ENCODE results near the gene ZNF211. TPM values are rescaled to one million over a fixed set of nuclear protein-coding genes. Genes with fewer than 3 reads are reported as not detected.

ZNF211 gene
- polyA plus RNA-seq (2014; cell fraction: cytosol; rRNA removed) = 7.3 and 10.3 TPM in 2 replicates
- 10.1 and 12.9 TPM in 2 replicates for polyA plus RNA-seq (2014; cell fraction: nucleus; rRNA removed)

GRCh38 chr19:57632987-57633831 lies at the start of gene ZNF211:
ZNF211 (plus strand) TSS chr19:57633168; CDS start chr19:57633347, 179 bp downstream.
- peak; percentile 88 for DNase-seq (ENCODE audit: low spot score)

GRCh38 chr19:57583521-57584416 lies 49.2 kb upstream of the ZNF211 start, which contains the start of gene ZIK1:
ZIK1 (plus strand) TSS chr19:57584145; CDS start chr19:57584357, 212 bp downstream.
- peak; percentile 92 for DNase-seq (ENCODE audit: low spot score)

- no peak for DNase-seq (ENCODE audit: low spot score)
These were observed 45.4 kb upstream of the ZNF211 start for GRCh38 chr19:57587529-57587928.

DNA sequence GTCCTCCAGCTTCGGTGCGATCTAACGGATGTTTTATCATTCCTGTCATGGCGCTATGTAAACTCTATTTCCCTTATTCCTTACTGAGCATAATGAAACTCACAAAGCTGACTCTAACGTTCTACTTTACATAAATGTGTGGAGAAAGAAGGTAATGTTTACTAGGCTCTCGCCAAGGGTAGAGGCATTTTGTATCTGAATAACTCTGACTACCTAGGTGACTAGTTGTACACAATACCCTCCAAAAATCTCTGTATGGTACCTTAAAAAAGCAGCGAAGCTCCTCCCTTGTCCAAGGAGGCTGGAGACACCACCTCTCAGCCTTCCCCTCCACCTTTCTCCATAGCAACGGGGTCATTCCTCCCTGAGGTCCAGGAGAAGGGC lies 33.6 kb upstream of the ZNF211 start:
- DNase-seq (ENCODE audit: low spot score) = no peak

GRCh38 chr19:57599761-57600383 lies 33.1 kb upstream of the ZNF211 start, which contains the start of gene ZNF530:
ZNF530 (plus strand) TSS chr19:57599885; CDS start chr19:57604346, 4,461 bp downstream.
- peak; percentile 87 for DNase-seq (ENCODE audit: low spot score)

- no peak for DNase-seq (ENCODE audit: low spot score)
These were observed 26.0 kb upstream of the ZNF211 start for GRCh38 chr19:57606931-57607330.

DNA sequence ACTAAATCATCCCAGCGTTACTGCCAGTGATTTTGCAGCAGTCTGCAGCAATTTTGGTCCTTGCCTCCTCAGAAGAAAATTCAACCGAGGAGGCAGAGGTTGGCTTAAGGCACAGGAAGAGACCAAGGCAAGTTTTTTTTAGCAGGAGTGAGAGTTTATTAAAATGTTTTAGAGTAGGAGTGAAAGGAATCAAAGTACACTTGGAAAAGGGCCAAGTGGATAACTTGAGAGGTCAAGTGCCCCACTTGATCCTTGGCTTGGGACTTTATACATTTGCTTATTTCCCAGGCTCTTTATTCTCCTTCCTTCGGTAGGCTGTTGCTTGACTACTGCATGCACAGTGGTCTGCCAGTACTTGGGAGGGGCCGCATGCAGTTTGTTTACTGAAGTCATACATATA lies 21.9 kb upstream of the ZNF211 start:
- no peak for DNase-seq (ENCODE audit: low spot score)

DNA sequence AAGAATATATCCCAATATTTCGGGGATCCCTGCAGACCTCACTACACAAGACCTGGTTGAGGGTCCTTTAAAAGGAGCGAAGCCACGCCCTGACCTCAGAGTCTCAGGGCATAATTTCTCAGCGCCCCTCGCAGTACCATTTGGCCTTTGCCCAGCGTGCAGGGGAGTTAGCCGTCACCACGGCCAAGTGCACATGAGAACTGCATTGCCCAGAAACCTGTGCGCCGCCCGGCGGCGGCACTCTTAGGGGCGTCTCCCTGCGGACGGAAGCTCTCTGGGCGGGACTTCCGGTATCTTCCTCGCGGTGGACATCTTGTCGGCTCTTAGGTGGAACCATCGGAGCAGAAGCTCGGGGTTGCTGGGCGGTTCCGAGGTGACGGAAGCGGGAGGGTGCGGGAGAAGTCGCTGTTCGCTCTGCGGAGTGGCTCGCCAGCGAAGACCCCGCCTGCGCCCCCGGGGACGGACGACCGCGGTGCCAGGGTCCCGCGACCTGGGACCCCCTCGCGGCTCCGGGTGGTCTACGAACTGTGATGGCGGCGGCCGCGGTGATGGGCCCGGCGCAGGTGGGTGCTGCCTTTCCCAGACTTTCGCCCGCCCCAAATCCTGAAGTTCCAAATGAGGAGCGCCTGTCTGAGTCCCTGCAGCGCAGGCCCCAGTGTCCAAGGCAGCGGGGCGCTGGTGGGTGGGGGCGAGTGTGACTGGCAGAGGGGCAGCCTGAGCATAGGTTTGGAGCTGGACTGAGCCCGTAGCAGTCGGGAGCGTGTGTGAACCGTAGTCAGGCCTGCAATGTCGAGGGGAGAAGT lies 18.8 kb upstream of the ZNF211 start, which contains the start of gene ZNF134:
TSS of gene ZNF134 (plus strand) at position 302 of the 803 bp plus-strand sequence. CDS start 5,227 bp downstream, outside the sequence.
- DNase-seq (ENCODE audit: low spot score) = peak; percentile 84

DNA sequence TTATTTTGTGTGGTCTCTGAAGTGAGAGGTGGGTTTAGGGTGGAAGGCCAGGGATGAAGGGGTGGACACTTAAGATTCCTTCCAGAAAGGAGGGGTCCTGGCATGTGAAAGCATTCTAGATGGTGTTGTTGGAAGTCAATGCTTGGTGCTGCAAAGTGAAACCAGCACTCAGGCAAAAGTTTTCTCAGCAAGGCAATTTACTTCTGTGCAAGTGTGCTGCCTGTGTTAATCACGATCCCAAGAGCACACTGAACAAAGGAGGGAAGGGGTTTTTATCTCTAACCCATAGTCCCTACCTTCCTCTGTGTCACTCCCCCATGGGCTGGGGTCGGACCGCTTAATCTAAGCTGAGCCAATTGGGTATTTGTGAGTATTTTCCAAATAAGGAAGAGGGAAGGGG lies 17.6 kb upstream of the ZNF211 start:
- DNase-seq (ENCODE audit: low spot score) = no peak

GRCh38 chr19:57620673-57621348 lies 12.2 kb upstream of the ZNF211 start:
- DNase-seq (ENCODE audit: low spot score) = no peak

DNA sequence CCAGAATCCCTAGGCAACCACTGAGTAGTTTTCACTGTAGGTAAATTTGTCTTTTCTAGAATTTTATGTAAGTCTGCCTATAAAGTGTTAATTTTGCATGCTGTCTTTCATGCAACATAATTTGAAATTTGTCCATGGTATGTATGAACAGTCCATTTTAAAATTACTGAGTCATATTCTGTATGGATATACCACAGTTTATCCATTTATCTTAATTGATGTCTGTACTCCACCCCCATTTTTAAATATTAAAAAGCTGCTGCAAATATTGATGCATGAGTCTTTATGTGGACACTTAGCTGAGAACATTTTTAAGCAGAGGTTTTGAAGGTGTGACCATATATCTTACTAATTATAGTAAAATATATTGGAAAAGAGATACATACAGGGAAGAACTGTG lies 9.9 kb upstream of the ZNF211 start:
- no peak for DNase-seq (ENCODE audit: low spot score)

DNA sequence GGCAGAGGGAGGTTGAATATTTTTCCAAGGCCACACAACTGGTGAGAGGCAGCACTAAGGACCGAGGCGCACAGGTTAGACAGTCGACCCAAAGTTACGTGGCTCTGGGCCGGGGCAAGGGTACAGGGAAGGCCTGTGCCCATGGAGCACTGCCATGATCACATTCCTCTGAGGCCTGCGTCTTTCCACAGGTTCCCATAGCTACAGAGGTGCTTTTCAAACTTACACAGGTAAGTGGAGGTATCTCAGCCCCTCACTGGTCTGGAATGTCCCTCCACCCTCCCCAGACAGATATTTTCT lies 814 bp downstream of the ZNF211 start:
- no peak for DNase-seq (ENCODE audit: low spot score)

- no peak for DNase-seq (ENCODE audit: low spot score)
These were observed 4.4 kb downstream of the ZNF211 start for GRCh38 chr19:57637379-57637778.

DNA sequence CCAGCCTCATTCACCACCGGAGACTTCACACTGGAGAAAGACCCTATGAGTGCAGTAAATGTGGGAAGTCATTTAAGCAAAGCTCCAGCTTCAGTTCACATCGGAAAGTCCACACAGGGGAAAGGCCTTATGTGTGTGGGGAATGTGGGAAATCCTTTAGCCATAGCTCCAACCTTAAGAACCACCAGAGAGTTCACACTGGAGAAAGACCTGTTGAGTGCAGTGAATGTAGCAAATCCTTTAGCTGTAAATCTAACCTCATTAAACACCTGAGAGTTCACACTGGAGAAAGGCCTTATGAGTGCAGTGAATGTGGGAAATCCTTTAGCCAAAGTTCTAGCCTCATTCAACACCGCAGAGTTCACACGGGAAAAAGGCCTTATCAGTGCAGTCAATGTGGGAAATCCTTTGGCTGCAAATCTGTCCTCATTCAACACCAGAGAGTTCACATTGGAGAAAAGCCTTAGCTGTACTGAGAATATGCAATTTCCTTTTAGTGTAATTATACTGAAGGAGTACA lies 8.8 kb downstream of the ZNF211 start:
- DNase-seq (ENCODE audit: low spot score) = no peak

DNA sequence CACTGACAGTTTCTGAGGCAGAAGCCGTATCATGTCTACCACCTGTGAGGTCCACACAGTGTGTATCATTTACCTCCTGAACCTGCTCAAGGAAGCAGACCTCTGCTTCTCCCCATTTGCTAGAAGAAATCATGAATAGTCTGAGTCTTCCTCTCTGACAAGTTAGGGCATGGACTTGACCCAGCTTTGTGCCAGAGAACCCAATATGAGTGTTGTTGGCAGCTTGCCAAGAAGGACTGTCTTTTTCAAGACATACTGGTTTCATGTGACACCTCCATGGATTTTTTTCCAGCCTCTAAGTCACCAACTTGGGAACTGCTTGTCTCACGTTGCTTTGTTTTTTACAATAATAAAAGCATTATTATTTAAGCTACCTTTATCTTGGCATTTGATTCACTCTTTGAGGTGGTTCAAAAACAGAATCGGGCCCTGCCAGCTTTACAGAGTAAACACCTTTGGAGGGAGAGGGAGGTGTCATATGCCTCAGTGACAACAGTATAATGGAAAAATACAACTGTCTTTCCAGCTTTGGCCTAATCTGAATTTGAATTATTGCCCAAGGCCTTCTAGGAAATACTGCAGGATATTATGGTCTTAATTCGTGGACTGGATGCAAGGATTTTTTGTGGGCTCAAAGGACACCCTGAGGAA lies 9.6 kb downstream of the ZNF211 start:
- DNase-seq (ENCODE audit: low spot score) = no peak

GRCh38 chr19:57643734-57644133 lies 10.8 kb downstream of the ZNF211 start:
- DNase-seq (ENCODE audit: low spot score) = no peak

DNA sequence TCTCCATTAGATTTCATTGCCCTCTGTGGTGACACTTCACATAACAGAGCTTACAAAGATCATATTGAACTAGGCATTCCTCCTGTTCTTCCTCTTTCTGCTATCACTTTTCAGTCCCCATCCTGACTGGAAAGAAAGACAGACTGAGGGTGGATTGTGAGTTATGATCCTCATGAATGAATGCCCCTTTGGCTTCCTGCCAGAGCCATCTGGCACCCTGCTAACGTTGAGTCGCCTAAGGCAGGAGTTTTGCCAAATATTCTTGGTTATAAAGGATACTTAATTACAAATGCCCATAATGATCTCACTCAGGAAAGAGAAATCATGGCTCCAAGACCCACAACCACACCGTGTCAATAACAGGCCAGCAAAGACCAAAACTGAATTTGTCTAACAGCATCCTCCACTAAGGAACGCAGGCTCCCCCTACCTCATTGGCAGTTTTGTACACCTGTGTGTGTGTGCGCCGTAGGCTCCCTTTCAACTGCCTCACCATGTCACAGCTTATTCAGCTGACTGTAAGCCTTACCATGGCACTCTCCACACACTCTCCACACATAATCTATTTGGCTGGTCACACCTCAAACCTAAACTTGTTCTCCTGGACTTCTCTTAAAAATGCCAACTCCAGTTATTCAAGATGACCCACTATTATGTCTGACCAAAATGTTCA lies 15.5 kb downstream of the ZNF211 start:
- no peak for DNase-seq (ENCODE audit: low spot score)

GRCh38 chr19:57651654-57651996 lies 18.7 kb downstream of the ZNF211 start:
- DNase-seq (ENCODE audit: low spot score) = no peak

GRCh38 chr19:57653689-57654088 lies 20.7 kb downstream of the ZNF211 start:
- DNase-seq (ENCODE audit: low spot score) = no peak

Data from SK-N-DZ (cell line).